ENCODE data around the gene C18orf54.

DNA sequence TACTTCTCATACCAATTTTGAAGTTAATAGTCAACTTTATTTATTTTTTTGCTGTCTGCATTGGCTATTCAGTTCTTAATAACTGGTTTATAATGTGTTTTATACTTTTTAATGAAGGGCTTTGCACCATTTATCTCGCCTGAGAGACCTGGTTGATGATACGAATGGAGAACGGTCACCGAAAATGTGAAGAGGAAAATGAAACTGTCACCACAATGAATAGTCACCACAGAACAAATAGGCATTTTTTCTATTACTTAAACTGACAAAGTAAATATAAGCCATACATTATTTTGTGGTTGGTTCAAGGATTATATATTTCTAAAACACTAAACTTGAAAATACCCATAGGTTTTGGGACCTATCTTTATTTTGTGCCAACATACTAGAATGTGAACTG, 20.4 kb downstream of the C18orf54 start:
- TF ChIP-seq, protein P1, sequence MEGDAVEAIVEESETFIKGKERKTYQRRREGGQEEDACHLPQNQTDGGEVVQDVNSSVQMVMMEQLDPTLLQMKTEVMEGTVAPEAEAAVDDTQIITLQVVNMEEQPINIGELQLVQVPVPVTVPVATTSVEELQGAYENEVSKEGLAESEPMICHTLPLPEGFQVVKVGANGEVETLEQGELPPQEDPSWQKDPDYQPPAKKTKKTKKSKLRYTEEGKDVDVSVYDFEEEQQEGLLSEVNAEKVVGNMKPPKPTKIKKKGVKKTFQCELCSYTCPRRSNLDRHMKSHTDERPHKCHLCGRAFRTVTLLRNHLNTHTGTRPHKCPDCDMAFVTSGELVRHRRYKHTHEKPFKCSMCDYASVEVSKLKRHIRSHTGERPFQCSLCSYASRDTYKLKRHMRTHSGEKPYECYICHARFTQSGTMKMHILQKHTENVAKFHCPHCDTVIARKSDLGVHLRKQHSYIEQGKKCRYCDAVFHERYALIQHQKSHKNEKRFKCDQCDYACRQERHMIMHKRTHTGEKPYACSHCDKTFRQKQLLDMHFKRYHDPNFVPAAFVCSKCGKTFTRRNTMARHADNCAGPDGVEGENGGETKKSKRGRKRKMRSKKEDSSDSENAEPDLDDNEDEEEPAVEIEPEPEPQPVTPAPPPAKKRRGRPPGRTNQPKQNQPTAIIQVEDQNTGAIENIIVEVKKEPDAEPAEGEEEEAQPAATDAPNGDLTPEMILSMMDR (IDR thresholded peaks at IDR 0.05) = no peak
- no peak for TF ChIP-seq POLR2A (IDR thresholded peaks at IDR 0.05)
- TF ChIP-seq EP300 (IDR thresholded peaks at IDR 0.05) = no peak
- TF ChIP-seq POLR2AphosphoS5 (IDR thresholded peaks at IDR 0.05) = no peak
